Measurements from ENCODE around the gene FLCN.
A peak's percentile ranks its signal among the peaks of the same experiment; 100 is the strongest.

FLCN gene, protein sequence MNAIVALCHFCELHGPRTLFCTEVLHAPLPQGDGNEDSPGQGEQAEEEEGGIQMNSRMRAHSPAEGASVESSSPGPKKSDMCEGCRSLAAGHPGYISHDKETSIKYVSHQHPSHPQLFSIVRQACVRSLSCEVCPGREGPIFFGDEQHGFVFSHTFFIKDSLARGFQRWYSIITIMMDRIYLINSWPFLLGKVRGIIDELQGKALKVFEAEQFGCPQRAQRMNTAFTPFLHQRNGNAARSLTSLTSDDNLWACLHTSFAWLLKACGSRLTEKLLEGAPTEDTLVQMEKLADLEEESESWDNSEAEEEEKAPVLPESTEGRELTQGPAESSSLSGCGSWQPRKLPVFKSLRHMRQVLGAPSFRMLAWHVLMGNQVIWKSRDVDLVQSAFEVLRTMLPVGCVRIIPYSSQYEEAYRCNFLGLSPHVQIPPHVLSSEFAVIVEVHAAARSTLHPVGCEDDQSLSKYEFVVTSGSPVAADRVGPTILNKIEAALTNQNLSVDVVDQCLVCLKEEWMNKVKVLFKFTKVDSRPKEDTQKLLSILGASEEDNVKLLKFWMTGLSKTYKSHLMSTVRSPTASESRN

GRCh38 chr17:17237026-17237799, at the start of gene FLCN:
FLCN (minus strand) TSS chr17:17237168; CDS start chr17:17228137, 9,031 bp downstream.
- Histone ChIP-seq H3K9me2 (replicated peaks; ENCODE audit: insufficient read depth, low read length) (no peaks in the 10 kb centered on the region), H3K27ac (ENCODE audit: low read depth, low read length) (peak within 1 kb of the TSS; percentile 82), H4K20me1 (ENCODE audit: low read depth, low read length) (no peaks in the 10 kb centered on the region), H3K9me3 (ENCODE audit: insufficient read depth, low read length) (no peaks in the 10 kb centered on the region), H3K4me2 (ENCODE audit: low read depth, low read length, poor library complexity, severe bottlenecking) (peak within 1 kb of the TSS; percentile 86), H3K27me3 (ENCODE audit: low read length) (no peaks in the 10 kb centered on the region), H3K36me3 (ENCODE audit: low read length) (no peaks in the 10 kb centered on the region), H3F3A (ENCODE audit: insufficient read depth) (peaks cover 19% of the 10 kb centered on the region), H3K79me2 (ENCODE audit: insufficient read depth, low read length) (peaks cover 18% of the 10 kb centered on the region), H2AFZ (ENCODE audit: low read depth, low read length, severe bottlenecking) (peak within 1 kb of the TSS; percentile 97), H3K9ac (ENCODE audit: low read length) (peak within 1 kb of the TSS; percentile 92), H3K4me3 (ENCODE audit: insufficient read depth, low read length, poor library complexity, severe bottlenecking) (peak within 1 kb of the TSS; percentile 96)
- no peak for TF ChIP-seq CTCF (IDR thresholded peaks at IDR 0.05; ENCODE audit: insufficient read depth, low read length, poor library complexity, severe bottlenecking)

GRCh38 chr17:17285951-17286350, 49.0 kb upstream of the FLCN start:
- H4K20me1 ChIP-seq (ENCODE audit: low read depth, low read length) = no peaks in the 10 kb centered on the region
- no peak overlapping the region for H2AFZ ChIP-seq (ENCODE audit: low read depth, low read length, severe bottlenecking)
- H3K79me2 ChIP-seq (ENCODE audit: insufficient read depth, low read length) = no peaks in the 10 kb centered on the region
- no peak overlapping the region for H3K9ac ChIP-seq (ENCODE audit: low read length)
- no peaks in the 10 kb centered on the region for H3K9me3 ChIP-seq (ENCODE audit: insufficient read depth, low read length)
- H3K4me2 ChIP-seq (ENCODE audit: low read depth, low read length, poor library complexity, severe bottlenecking) = no peak overlapping the region
- no peaks in the 10 kb centered on the region for H3K9me2 ChIP-seq (replicated peaks; ENCODE audit: insufficient read depth, low read length)
- no peak overlapping the region for H3K27ac ChIP-seq (ENCODE audit: low read depth, low read length)
- no peaks in the 10 kb centered on the region for H3K36me3 ChIP-seq (ENCODE audit: low read length)
- no peaks in the 10 kb centered on the region for H3K27me3 ChIP-seq (ENCODE audit: low read length)
- TF ChIP-seq CTCF (IDR thresholded peaks at IDR 0.05; ENCODE audit: insufficient read depth, low read length, poor library complexity, severe bottlenecking) (no peak), EZH2phosphoT487 (conservative IDR thresholded peaks at IDR 0.05; ENCODE audit: low read length) (no peak)
- no peak overlapping the region for H3K4me3 ChIP-seq (ENCODE audit: insufficient read depth, low read length, poor library complexity, severe bottlenecking)
- H3F3A ChIP-seq (ENCODE audit: insufficient read depth) = no peaks in the 10 kb centered on the region

- H3F3A ChIP-seq (ENCODE audit: insufficient read depth) = no peaks in the 10 kb centered on the region
- H3K9me3 ChIP-seq (ENCODE audit: insufficient read depth, low read length) = no peaks in the 10 kb centered on the region
- H3K9me2 ChIP-seq (replicated peaks; ENCODE audit: insufficient read depth, low read length) = no peaks in the 10 kb centered on the region
- 0 out of 2 replicates have a peak, but pooled peaks cover 4% of the 10 kb centered on the region for H3K36me3 ChIP-seq (ENCODE audit: low read length)
- TF ChIP-seq CTCF (IDR thresholded peaks at IDR 0.05; ENCODE audit: insufficient read depth, low read length, poor library complexity, severe bottlenecking) (no peak), EZH2phosphoT487 (conservative IDR thresholded peaks at IDR 0.05; ENCODE audit: low read length) (no peak)
- H3K4me3 ChIP-seq (ENCODE audit: insufficient read depth, low read length, poor library complexity, severe bottlenecking) = peak within 1 kb of the TSS; percentile 67
- no peaks in the 10 kb centered on the region for H3K27me3 ChIP-seq (ENCODE audit: low read length)
- peak within 1 kb of the TSS; percentile 58 for H2AFZ ChIP-seq (ENCODE audit: low read depth, low read length, severe bottlenecking)
- peak within 1 kb of the TSS; percentile 85 for H3K9ac ChIP-seq (ENCODE audit: low read length)
- H3K79me2 ChIP-seq (ENCODE audit: insufficient read depth, low read length) = peaks cover 46% of the 10 kb centered on the region
- peaks cover 13% of the 10 kb centered on the region; the same call in 1 of the 2 replicates for H4K20me1 ChIP-seq (ENCODE audit: low read depth, low read length)
- peak within 1 kb of the TSS; percentile 83 for H3K27ac ChIP-seq (ENCODE audit: low read depth, low read length)
- H3K4me2 ChIP-seq (ENCODE audit: low read depth, low read length, poor library complexity, severe bottlenecking) = peak within 1 kb of the TSS; percentile 75
Measured at GRCh38 chr17:17280613-17281549, 43.9 kb upstream of the FLCN start, which contains the start of gene COPS3. COPS3 (minus strand) TSS chr17:17281246; CDS start chr17:17281186, 60 bp downstream.
